Panc1 (cell line): ENCODE results near the gene TRIM41.

ENCODE experiments used
- CTCF ChIP-seq: fragments of 450-650 bp; IDR thresholded peaks from 2 replicates; pipeline ENCODE4 v1.5.1; 2017; ENCODE audit warnings: mild to moderate bottlenecking
- POLR2AphosphoS5 ChIP-seq: IDR thresholded peaks from 2 replicates; pipeline ENCODE4 v1.6.1; 2012; ENCODE audit warnings: mild to moderate bottlenecking, low read depth, low read length, moderate library complexity
- SIN3A ChIP-seq: IDR thresholded peaks from 2 replicates; pipeline ENCODE4 v1.6.1; 2012; ENCODE audit warnings: low read depth, mild to moderate bottlenecking, low read length, moderate library complexity, borderline replicate concordance; ENCODE audit not compliant: insufficient read depth
- TCF7L2 ChIP-seq: IDR thresholded peaks from 2 replicates; pipeline ENCODE4 v1.6.1; 2011; ENCODE audit warnings: mild to moderate bottlenecking, low read depth, low read length, inconsistent platforms

GRCh38 chr5:181283347-181283746 lies 60.3 kb downstream of the TRIM41 start:
- TF ChIP-seq SIN3A: no peak
- TF ChIP-seq CTCF: no peak
- no peak for TF ChIP-seq TCF7L2
- TF ChIP-seq POLR2AphosphoS5: no peak
